ENCODE data around the gene PRKD2. TPM values are rescaled to one million over a fixed set of nuclear protein-coding genes. Genes with fewer than 3 reads are reported as not detected.
A peak's percentile ranks its signal among the peaks of the same experiment; 100 is the strongest.

Gene PRKD2
- total RNA-seq, 1 experiment from 2014 or later = 100 TPM

DNA sequence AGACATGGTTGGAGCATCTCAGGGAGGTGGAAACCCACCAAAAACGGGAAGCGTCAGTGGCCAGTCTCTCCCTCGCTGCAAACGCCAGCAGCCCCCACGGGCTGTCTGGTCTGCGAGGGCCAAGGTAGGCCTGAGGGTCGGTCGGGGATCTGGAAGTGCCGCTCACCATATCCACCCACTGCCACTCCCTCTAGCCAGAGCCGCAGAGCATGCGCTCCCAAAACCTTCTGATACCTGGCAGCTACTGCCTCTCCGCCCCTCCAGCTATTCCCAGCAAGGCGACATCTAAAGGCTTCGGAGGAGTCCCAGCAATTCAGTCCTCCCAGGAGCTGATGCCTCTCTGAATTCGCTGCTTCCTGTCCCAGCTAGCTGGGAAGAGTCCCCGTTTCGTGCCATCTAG, 24.5 kb upstream of the PRKD2 start:
- H3K27ac Mint-ChIP-seq = peak overlapping the region; percentile 43; the same call in 1 of the 2 replicates
- no peaks in the 10 kb centered on the region for H3K27me3 Mint-ChIP-seq (ENCODE audit: low read depth)
- peaks cover 39% of the 10 kb centered on the region for H3K4me1 Mint-ChIP-seq
- DNase-seq (ENCODE audit: low spot score) = no peak
- ATAC-seq = peak; percentile 8; the same call in 1 of the 2 replicates
- POLR2A ChIA-PET = interaction anchor here (0.8 to 1.2 kb wide), 4 partner anchors 25 to 141 kb away, joined by 3 to 5 read pairs (median 3); partner anchors contain the start of genes CALM3 and PRKD2
- no peak overlapping the region for H3K4me3 Mint-ChIP-seq
- TF ChIP-seq, protein P1, sequence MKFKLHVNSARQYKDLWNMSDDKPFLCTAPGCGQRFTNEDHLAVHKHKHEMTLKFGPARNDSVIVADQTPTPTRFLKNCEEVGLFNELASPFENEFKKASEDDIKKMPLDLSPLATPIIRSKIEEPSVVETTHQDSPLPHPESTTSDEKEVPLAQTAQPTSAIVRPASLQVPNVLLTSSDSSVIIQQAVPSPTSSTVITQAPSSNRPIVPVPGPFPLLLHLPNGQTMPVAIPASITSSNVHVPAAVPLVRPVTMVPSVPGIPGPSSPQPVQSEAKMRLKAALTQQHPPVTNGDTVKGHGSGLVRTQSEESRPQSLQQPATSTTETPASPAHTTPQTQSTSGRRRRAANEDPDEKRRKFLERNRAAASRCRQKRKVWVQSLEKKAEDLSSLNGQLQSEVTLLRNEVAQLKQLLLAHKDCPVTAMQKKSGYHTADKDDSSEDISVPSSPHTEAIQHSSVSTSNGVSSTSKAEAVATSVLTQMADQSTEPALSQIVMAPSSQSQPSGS (CRISPR knock-in tag; IDR thresholded peaks at IDR 0.05; ENCODE audit: borderline replicate concordance, low read depth) = no peak
- no peak for TF ChIP-seq E2F4 (CRISPR knock-in tag; IDR thresholded peaks at IDR 0.05; ENCODE audit: borderline replicate concordance, low read depth)
- no peak for TF ChIP-seq ZNF671 (CRISPR knock-in tag; IDR thresholded peaks at IDR 0.05)
- TF ChIP-seq, protein P2, sequence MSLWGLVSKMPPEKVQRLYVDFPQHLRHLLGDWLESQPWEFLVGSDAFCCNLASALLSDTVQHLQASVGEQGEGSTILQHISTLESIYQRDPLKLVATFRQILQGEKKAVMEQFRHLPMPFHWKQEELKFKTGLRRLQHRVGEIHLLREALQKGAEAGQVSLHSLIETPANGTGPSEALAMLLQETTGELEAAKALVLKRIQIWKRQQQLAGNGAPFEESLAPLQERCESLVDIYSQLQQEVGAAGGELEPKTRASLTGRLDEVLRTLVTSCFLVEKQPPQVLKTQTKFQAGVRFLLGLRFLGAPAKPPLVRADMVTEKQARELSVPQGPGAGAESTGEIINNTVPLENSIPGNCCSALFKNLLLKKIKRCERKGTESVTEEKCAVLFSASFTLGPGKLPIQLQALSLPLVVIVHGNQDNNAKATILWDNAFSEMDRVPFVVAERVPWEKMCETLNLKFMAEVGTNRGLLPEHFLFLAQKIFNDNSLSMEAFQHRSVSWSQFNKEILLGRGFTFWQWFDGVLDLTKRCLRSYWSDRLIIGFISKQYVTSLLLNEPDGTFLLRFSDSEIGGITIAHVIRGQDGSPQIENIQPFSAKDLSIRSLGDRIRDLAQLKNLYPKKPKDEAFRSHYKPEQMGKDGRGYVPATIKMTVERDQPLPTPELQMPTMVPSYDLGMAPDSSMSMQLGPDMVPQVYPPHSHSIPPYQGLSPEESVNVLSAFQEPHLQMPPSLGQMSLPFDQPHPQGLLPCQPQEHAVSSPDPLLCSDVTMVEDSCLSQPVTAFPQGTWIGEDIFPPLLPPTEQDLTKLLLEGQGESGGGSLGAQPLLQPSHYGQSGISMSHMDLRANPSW (CRISPR knock-in tag; conservative IDR thresholded peaks at IDR 0.05; ENCODE audit: low read depth) = no peak
- TF ChIP-seq USF1 (CRISPR knock-in tag; IDR thresholded peaks at IDR 0.05) = no peak
- TF ChIP-seq ETV6 (CRISPR knock-in tag; IDR thresholded peaks at IDR 0.05) = no peak
- no peak for TF ChIP-seq ZNF423 (CRISPR knock-in tag; IDR thresholded peaks at IDR 0.05)
- TF ChIP-seq HMGA2 (CRISPR knock-in tag; IDR thresholded peaks at IDR 0.05) = no peak
- TF ChIP-seq SOX15 (CRISPR knock-in tag; IDR thresholded peaks at IDR 0.05) = no peak
- no peak for TF ChIP-seq NR1H2 (CRISPR knock-in tag; IDR thresholded peaks at IDR 0.05)
- TF ChIP-seq, protein P3, sequence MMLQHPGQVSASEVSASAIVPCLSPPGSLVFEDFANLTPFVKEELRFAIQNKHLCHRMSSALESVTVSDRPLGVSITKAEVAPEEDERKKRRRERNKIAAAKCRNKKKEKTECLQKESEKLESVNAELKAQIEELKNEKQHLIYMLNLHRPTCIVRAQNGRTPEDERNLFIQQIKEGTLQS (CRISPR knock-in tag; conservative IDR thresholded peaks at IDR 0.05) = no peak
- no peak for TF ChIP-seq FOXP4 (CRISPR knock-in tag; IDR thresholded peaks at IDR 0.05)
- CTCF ChIA-PET = interaction anchor here (0.9 to 2.3 kb wide), 8 partner anchors 12 to 124 kb away, joined by 3 to 26 read pairs (median 6); no protein-coding TSS in a partner anchor
- H3K36me3 Mint-ChIP-seq = peaks cover 17% of the 10 kb centered on the region
- no peaks in the 10 kb centered on the region for H3K9me3 Mint-ChIP-seq

GRCh38 chr19:46739290-46739771, 22.4 kb upstream of the PRKD2 start:
- ATAC-seq (no peak), DNase-seq (ENCODE audit: low spot score) (no peak)
- Mint-ChIP-seq H3K4me3 (no peak overlapping the region), H3K27me3 (ENCODE audit: low read depth) (no peaks in the 10 kb centered on the region), H3K36me3 (peaks cover 22% of the 10 kb centered on the region), H3K9me3 (no peaks in the 10 kb centered on the region), H3K4me1 (peaks cover 29% of the 10 kb centered on the region), H3K27ac (peak overlapping the region; percentile 34)
- ChIA-PET POLR2A (no interaction called here), CTCF (interaction anchor here (0.9 to 1.6 kb wide), 3 partner anchors 10 to 28 kb away, joined by 3 to 6 read pairs (median 3); no protein-coding TSS in a partner anchor)
- TF ChIP-seq ZNF232 (CRISPR knock-in tag; IDR thresholded peaks at IDR 0.05) (no peak), ZBTB43 (CRISPR knock-in tag; IDR thresholded peaks at IDR 0.05) (no peak), CBFB (CRISPR knock-in tag; IDR thresholded peaks at IDR 0.05; ENCODE audit: low read depth) (no peak), ZNF416 (CRISPR knock-in tag; IDR thresholded peaks at IDR 0.05) (no peak), CREB1 (CRISPR knock-in tag; IDR thresholded peaks at IDR 0.05) (no peak), FOXP1 (CRISPR knock-in tag; IDR thresholded peaks at IDR 0.05; ENCODE audit: borderline replicate concordance) (no peak)
- TF ChIP-seq, protein P4, sequence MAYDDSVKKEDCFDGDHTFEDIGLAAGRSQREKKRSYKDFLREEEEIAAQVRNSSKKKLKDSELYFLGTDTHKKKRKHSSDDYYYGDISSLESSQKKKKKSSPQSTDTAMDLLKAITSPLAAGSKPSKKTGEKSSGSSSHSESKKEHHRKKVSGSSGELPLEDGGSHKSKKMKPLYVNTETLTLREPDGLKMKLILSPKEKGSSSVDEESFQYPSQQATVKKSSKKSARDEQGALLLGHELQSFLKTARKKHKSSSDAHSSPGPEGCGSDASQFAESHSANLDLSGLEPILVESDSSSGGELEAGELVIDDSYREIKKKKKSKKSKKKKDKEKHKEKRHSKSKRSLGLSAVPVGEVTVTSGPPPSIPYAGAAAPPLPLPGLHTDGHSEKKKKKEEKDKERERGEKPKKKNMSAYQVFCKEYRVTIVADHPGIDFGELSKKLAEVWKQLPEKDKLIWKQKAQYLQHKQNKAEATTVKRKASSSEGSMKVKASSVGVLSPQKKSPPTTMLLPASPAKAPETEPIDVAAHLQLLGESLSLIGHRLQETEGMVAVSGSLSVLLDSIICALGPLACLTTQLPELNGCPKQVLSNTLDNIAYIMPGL (CRISPR knock-in tag; IDR thresholded peaks at IDR 0.05) = no peak
